Posterior vena cava (tissue), 2 donors: ENCODE results near the gene CDK5RAP3. TPM values are rescaled to one million over a fixed set of nuclear protein-coding genes. Genes with fewer than 3 reads are reported as not detected.
"Not testable (repeated sequence)": the region's sequence is repeated elsewhere in the genome, so short reads cannot be mapped to it uniquely, and the experiment has no call there.

Experiments
- DNase-seq: peaks from one replicate; pipeline ENCODE4 v3.0.0-alpha.2; 2020; ENCODE audit warnings: low spot score
- intact Hi-C, 2 donors: fragments of 100-400 bp; cut with DNase I; formaldehyde crosslinking; loops; one replicate each; pipeline versions ENCODE4 v1.14.1 to v1.14.2; 2022 to 2023
- total RNA-seq, 2 donors: library from RNA; stranded (reverse); fragmentation: NEBNext Ultra II Directional; extraction: Animal tissue kit (Norgen Biotek cat#: 25700); gene quantifications; one replicate each; pipeline ENCODE4 v1.2.1, GENCODE V29; 2021
- donor health status: DM: yes; HTN: yes; CAD: no.
- donor health status: DM: yes; HTN: yes; CAD: no.

The CDK5RAP3 gene
- total RNA-seq, 2 donors from 2014 or later, result 80.3 to 95.8 TPM

- intact Hi-C loops, result no loop called here
- DNase-seq, result no peak
Measured at GRCh38 chr17:48006936-48007709, 36.2 kb downstream of the CDK5RAP3 start.

GRCh38 chr17:48010193-48010592, 39.3 kb downstream of the CDK5RAP3 start:
- DNase-seq, result no peak
- intact Hi-C loops, result loop anchor here in 1 of 2 donors (5.0 kb wide), 1 partner anchor 33 kb away; no protein-coding TSS in a partner anchor

- intact Hi-C loops, result loop anchor here in 1 of 2 donors (5.0 kb wide), 1 partner anchor 34 kb away; no protein-coding TSS in a partner anchor
- DNase-seq, result no peak
Measured at GRCh38 chr17:48011405-48012150, 40.7 kb downstream of the CDK5RAP3 start.

- intact Hi-C loops, result loop anchor here in 1 of 2 donors (5.0 kb wide), 1 partner anchor 35 kb away; no protein-coding TSS in a partner anchor
- DNase-seq, result no peak
Measured at GRCh38 chr17:48012151-48012520, 41.2 kb downstream of the CDK5RAP3 start.

DNA sequence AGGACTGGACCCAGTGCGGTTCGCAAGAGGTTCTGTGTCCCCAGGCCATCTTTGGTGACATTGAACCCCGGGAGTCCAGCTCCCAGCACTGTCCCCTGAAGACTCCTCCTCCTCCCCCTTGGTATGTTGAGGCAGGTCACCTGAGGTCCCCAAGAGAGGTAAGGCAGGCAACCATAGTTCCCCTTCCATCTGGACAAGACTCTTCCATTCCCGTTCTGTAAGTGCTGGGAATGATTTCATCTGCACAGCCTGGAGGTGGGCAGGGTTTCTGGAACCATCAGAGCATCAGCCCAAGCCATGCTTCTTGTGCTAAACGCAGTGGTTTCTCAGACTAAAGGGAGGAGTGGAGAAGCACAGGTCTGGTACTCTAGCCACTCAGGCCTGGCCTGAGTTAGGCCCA, 41.7 kb downstream of the CDK5RAP3 start:
- no peak for DNase-seq
- intact Hi-C loops, result loop anchor here in 1 of 2 donors (5.0 kb wide), 1 partner anchor 35 kb away; no protein-coding TSS in a partner anchor

DNA sequence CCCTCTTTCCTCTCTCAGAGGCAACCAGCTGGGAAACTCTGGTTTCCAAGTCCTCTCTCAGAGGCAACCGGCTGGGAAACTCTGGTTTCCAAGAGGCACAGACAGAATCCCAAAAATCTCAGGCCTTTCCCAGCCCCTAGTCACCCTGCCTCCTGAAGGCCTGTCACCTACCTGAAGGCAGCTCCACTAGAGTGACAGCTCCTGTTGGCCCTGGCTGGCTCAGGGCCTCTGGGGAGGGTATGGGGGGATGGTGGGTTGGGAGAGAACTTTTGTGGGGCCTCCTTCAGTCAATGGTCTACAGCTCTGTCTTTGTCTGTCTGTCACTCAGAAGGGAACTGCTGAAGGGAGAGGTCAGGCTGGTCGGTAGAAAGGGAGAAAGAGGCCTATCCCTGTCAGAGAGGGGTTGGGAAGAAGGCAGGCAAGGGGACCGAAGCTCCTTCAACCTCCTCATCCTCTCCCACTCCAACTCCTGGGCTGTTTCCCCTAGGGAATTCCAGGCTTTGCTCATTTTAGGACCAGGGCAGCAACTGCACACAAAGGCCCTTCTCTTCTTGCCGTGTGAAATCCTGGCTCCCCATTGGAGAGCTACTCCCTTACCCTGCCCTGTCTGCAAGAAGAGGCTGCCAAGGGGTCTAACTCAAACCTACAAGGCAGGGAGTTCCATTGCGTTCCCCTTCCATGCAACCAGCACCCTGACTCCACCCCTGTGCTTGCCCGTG, 43.1 kb downstream of the CDK5RAP3 start:
- DNase-seq, result no peak
- intact Hi-C loops, result loop anchor here in 1 of 2 donors (5.0 kb wide), 1 partner anchor 37 kb away; no protein-coding TSS in a partner anchor

- intact Hi-C loops, result loop anchor here (5.0 kb wide), 2 partner anchors 32 to 37 kb away; no protein-coding TSS in a partner anchor
- DNase-seq, result no peak
Measured at GRCh38 chr17:48014595-48015111, 43.7 kb downstream of the CDK5RAP3 start.

GRCh38 chr17:48016112-48016511, 45.2 kb downstream of the CDK5RAP3 start:
- intact Hi-C loops, result loop anchor here in 1 of 2 donors (5.0 kb wide), 1 partner anchor 34 kb away; no protein-coding TSS in a partner anchor
- no peak for DNase-seq

DNA sequence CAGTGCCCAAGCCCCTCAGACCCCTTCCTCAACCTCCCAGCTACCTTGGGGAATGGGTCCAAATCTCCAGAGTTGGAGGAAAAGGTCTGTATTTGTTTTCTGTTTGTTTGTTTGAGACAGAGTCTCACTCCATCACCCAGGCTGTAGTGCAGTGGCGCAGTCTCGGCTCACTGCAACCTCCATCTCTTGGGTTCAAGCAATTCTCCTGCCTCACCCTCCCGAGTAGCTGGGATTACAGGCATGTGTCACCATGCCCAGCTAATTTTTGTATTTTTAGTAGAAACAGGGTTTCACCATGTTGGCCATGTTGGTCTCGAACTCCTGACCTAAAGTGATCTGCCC, 46.9 kb downstream of the CDK5RAP3 start:
- DNase-seq, result not testable (repeated sequence)
- intact Hi-C loops, result loop anchor here in 1 of 2 donors (1.0 to 5.0 kb wide), 2 partner anchors 20 to 35 kb away; no protein-coding TSS in a partner anchor

DNA sequence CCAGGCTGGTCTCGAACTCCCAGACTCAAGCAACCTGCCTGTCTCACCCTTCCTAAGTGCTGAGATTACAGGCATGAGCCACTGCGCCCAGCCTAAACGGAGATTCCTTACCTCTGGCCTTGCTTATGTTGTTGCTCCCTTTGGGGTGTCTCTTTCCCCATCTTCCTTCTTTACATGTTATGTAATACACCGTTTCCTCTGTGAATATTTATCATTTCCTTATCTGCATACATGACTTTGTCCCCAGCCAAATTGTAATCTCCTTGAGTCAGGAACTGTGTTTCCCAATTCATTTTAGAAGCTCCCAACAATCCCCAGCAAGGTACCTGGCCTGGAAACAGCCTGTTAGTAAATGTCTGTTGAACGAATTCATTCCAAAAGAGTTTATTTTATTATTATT, 51.0 kb downstream of the CDK5RAP3 start:
- DNase-seq, result peak; percentile 35
- intact Hi-C loops, result loop anchor here in 1 of 2 donors (10.0 kb wide), 1 partner anchor 103 kb away; no protein-coding TSS in a partner anchor

DNA sequence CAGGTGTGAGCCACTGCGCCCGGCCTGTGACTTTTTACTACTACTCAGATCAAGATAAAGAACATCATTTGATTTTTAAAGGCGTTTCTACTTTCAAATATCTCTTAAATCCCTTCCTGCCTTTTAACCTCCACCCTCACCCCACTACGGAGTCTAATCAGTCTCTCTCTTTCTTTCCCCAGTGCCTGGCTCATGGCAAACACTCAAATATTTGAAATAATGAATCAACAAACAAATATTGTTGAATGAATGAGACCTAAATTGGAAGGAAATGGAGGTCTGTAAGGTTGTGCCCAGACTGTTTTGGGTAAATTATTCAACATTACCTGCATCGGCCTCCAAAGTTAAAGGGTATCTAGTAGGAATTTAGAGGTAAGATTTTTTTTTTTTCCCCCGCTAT, 52.0 kb downstream of the CDK5RAP3 start:
- peak; percentile 23 for DNase-seq
- intact Hi-C loops, result loop anchor here in 1 of 2 donors (10.0 kb wide), 1 partner anchor 102 kb away; no protein-coding TSS in a partner anchor

DNA sequence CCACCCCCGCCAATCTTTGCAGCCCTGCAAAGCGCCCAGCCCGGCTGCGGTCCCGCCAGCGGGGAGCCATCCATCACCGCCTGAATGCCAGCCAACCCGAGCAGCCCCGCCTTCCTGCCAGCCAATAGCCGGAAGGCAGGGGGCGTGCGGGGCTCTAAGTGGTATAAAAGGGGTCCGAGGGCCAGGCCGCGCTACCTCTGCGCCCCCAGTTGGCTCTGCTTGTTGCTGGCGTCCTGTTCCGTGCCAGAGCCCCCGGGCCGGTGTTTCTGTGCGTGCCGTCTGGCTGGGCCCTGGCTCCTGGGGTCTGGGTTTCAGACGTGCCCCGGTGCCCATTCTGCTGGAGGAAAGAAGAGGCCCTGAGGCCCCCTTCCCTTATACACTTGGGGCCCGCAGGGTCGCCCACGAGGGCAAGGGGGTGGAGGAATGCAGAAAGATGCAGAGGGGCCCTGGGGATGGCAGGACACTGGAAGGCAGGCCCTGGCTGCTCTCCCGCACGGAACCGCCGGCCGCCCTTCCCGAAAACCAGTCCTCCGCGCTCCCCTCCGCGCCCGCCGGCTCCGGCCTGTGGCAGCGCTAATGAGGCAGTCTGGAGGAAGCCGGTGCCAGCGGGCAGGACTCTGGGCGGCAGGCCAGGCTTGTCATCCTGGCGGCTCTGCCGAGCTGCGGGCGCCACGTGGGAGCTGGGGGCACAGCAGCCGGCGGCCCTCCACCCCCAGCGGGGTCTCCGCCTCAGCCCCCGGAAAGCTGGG, 52.7 kb downstream of the CDK5RAP3 start:
- intact Hi-C loops, result loop anchor here in 1 of 2 donors (10.0 kb wide), 1 partner anchor 101 kb away; no protein-coding TSS in a partner anchor
- peak; percentile 95 for DNase-seq

DNA sequence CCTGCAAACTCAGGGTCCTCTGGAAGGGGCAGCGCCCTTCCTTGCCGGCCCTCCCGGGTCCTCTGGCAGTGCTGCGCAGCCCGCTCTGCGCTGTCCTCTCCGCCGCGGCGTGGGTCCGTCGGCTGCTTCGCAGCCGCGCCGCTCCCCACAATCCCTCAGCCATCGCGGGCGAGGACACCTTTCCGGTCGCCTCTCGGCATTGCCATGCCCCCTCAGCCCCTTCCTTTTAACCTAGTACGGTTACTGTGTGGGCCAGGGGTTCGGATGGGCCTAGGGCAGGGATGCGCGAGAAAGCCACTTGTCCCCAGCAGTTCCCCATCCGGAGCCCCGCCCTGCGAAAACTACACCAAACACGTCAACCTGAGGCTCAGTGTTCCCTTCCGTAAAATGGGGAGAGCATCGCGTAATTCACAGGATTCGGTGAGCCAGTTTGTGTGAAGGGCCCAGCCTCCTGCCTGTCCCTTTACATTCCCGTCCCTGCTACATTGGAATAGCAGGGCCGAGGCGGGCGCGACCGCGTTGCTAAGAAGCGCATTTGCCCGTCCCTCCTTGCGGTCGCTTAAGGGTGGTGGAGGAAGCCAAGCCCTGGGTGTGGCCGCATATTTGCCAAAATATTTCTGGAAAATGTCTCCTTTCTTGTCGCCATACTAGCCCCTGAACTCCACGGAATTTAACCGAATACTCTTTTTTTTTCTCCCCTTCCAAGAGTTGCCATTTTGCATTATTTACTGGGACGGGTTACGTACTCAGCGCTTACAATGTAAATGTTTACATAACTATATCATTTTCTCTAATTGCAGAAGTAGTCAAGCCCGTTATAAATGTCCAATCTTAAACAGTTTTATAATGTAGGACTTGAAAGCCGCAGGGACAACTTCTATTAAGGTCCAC, 53.5 kb downstream of the CDK5RAP3 start:
- intact Hi-C loops, result loop anchor here (5.0 to 10.0 kb wide), 2 partner anchors 100 to 103 kb away; no protein-coding TSS in a partner anchor
- peak; percentile 90 for DNase-seq

DNA sequence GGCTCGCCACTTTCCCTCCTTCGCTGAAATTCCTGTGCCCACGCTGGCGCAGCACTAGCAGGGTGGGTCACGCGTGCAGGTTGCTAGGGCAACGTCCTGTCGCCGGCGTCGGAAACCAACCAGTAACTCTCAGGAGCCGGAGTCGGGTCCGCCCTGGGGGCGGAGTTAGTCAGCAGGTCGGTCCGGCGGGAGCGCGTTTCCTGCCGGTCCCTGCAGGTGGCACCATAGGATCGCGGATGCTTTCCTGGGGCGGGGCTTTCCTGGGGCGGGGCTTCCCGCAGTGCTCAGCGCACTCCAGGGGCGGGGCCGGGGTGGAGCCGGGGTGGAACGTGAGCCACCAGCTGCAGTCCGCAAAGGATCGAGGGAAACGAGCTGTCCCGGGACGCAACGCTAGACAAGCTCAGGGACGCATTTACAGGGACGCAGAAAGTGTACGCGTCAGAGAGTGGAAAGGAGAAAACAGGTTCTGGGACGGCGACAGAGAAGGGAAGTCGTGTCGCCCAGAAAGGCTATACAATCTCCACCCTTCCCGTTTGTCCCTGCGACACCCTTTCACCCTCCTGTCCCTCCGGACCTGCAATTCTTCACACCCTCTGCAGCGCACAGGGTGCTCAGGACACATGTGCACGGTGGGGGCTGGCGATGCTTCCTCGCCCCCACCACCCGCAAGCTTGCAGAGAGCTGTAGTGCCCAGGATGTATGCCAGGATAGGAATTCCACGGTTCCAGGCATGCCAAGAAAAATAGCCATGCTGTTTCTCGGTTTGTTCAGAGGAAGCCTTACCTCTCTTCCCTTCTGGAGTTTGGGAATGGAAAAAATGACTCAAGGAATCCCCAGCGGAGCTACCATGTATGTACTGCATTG, 54.4 kb downstream of the CDK5RAP3 start:
- intact Hi-C loops, result loop anchor here (5.0 to 10.0 kb wide), 2 partner anchors 100 to 102 kb away; no protein-coding TSS in a partner anchor
- DNase-seq, result peak; percentile 100

DNA sequence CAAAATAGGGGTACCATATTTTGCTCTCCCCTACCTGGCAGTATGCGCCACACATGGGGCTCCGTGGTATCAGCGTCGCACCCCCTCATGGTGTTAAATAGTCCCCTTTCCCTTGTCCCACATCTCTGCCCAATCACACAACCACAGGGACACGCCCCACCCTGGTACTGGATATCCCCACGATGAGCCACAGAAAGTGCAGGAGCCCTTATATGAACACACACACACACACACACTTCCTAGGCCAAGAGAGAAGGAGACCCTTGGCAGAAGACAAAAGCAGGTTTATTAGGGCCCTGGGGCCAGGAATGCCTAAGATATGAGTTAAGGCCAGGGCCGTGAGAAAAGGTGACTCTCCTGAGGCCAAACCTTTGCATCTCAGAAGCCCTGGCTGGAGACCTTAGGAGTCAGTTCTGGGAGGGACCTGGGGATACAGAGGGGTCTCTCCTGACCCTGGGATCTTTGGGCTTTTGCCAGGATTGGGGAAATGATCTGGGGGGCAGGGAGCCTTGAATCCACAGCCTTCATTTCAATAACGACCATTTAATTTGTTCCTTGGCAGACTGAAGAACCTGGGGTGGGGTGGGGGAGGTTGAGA, 55.1 kb downstream of the CDK5RAP3 start:
- intact Hi-C loops, result loop anchor here (2.0 to 10.0 kb wide), 3 partner anchors 49 to 101 kb away; no protein-coding TSS in a partner anchor
- DNase-seq, result peak; percentile 70
